GM12873 (cell line): ENCODE results near the gene TFF1.
A peak's percentile ranks its signal among the peaks of the same experiment; 100 is the strongest.

Experiments used
- TF ChIP-seq, protein P1 (sequence below): IDR thresholded peaks from 2 replicates; pipeline ENCODE4 v1.5.1; 2012; ENCODE audit warnings: low read depth, mild to moderate bottlenecking, moderate library complexity, low read length, control low read depth; ENCODE audit not compliant: insufficient read depth; ENCODE audit errors: missing control alignments

Gene TFF1

DNA sequence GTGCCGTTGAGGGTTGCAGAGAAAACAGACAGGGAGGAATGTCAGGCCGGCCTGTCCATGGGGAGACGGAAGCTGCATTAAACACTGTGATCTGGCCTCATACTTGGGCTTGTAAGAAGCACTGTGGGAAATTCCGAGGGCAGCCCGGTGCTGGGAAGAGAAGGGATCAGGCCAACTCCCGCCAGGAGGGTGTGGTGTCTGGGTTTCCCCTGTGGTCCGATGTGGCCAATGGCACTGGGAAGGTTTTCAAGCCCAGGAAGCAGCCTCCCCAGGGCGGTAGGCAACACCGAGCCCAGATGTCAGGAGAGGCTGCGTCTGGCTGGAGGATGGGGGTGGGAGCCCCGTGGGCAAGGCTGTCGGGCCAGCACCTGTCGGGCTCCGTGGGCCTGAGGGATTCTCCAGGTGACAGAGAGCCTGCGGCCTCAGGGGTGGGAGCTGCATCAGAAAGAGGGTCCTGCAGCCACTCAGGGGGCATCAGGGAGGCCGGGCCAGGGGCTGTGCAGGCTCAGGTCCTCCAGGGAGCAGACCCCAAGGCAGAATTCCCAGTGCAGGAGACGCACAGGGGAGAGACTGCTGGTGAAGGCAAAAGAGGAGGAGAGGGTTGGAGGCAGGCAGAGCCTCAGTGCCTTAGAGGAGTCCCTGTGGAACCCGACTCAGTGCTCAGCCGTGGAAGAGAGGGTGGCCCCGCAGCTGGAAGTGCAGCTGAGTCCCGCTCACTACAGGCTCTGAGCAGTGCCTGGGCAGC lies 45.7 kb upstream of the TFF1 start:
- TF ChIP-seq, protein P1, sequence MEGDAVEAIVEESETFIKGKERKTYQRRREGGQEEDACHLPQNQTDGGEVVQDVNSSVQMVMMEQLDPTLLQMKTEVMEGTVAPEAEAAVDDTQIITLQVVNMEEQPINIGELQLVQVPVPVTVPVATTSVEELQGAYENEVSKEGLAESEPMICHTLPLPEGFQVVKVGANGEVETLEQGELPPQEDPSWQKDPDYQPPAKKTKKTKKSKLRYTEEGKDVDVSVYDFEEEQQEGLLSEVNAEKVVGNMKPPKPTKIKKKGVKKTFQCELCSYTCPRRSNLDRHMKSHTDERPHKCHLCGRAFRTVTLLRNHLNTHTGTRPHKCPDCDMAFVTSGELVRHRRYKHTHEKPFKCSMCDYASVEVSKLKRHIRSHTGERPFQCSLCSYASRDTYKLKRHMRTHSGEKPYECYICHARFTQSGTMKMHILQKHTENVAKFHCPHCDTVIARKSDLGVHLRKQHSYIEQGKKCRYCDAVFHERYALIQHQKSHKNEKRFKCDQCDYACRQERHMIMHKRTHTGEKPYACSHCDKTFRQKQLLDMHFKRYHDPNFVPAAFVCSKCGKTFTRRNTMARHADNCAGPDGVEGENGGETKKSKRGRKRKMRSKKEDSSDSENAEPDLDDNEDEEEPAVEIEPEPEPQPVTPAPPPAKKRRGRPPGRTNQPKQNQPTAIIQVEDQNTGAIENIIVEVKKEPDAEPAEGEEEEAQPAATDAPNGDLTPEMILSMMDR, result no peak

DNA sequence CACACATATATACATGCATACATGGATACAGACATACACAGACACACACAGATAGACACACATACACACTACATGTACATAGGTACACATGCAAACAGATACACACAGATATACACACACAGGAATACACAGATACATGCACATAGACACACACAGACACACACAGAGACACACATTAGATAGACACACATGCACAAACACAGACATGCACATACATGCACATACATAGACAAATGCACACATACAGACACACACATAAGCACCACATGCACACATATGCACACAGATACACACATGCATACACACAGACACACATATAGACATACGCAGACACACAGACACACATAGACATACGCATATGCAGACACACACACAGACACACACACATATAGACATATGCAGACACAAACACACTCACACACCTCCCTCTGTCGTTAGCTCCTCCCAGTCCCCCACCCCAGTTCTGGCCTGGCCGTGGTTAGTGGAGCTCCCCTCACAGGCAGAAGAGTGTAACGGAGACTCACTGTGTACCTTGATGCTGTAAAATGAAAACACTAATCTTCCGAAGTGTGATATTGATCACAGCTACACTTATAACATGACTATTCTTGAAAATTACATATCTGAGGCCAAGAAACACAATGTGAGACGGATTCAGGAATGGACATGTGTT lies 45.0 kb upstream of the TFF1 start:
- TF ChIP-seq, protein P1, result peak; percentile 15

DNA sequence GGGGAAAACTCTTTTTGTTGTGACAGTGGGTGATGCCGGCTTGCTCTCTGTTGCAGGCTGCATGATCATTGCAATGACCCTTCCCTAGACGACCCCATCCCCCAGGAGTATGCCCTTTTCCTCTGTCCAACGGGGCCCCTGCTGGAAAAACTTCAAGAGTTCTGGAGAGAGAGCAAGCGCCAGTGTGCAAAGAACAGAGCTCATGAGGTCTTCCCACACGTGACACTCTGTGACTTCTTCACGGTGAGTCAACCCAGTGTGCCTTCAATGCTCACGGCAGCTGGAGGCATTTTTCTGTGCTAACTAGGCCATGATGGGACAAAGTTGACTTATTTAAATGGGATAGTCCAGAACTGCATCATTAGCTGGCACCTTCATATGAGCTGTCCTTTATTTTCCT lies 43.0 kb upstream of the TFF1 start:
- TF ChIP-seq, protein P1, result no peak

DNA sequence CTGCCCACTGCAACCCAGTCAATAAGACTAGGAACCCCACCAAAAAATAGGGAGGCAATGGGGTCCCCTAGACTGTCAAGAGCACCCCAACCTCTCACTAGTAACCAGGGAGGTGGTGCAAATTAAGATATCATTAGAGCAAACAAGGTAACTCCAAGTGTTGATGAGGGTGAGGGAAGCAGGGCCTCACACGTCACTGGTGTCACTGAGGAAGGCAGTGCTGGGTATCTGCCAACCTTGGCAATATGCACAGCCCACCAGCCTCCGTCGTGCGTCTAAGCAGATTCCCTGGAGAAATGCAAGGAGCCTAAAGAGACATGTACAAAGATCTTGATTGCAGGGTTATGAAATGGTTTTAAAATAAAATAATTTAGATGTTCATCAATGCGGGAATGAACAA lies 41.1 kb upstream of the TFF1 start:
- TF ChIP-seq, protein P1, result no peak

DNA sequence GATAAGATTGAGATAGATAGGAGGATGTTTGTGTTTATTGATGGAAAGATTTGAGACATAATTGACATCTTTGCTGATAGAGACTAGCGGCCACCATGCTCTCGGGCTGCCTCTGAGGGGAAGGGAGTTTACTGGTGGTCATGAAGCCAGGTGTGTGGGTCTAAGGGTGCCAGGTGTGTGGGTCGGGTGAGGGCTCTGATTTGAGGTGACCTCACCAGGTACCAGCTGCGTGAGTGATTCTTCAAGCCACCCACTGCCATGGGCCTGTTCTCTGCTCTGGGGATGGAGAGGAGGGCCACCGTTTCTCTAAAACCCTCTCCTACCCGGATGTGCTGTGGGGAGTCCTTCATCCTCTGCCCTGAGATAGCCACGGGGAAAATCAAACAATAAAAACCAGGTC lies 40.5 kb upstream of the TFF1 start:
- TF ChIP-seq, protein P1, result no peak

DNA sequence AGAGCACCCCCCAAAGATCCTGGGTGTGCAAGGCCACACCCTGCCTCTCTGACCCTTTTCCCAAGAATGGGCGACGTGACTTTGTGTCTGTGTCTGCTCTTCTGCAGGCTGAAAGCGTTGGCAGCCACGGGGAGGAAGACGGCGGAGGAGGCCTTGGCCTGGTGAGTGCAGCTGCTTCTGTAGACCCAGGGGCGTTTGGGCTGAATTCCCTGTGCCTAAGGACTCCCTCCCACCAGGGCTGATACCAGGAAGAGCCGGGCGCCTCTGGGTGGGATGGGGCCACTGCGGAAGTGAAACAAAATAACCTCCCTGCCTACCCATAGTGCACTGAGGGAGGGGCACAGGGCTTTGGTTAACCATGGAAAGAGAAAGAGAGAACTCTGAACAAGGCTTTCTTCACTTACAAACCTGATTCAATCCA lies 39.9 kb upstream of the TFF1 start:
- TF ChIP-seq, protein P1, result no peak
